MM.1S (cell line): ENCODE results near the gene ANTKMT.
"Not testable (repeated sequence)": the region's sequence is repeated elsewhere in the genome, so short reads cannot be mapped to it uniquely, and the experiment has no call there.

Experiments used
- DNase-seq: peaks from one replicate; pipeline ENCODE4 v3.0.0-alpha.2; 2015
- H2AFZ ChIP-seq: fragments of 300-600 bp; sonication (generic); 2 replicates; pipeline ENCODE4 v1.6.0; 2016; ENCODE audit warnings: antibody characterized with exemption, low read length
- H3F3A ChIP-seq: fragments of 300-600 bp; sonication (generic); 2 replicates; pipeline ENCODE4 v1.6.1; 2016; ENCODE audit warnings: mild to moderate bottlenecking, antibody characterized with exemption, low read length, moderate library complexity, mixed read lengths; ENCODE audit not compliant: insufficient read depth
- H3K27ac ChIP-seq: fragments of 300-600 bp; sonication (generic); 2 replicates; pipeline ENCODE4 v1.5.1; 2016; ENCODE audit warnings: mild to moderate bottlenecking, low read length
- H3K27me3 ChIP-seq: fragments of 300-600 bp; sonication (generic); replicated peaks from 2 replicates; pipeline ENCODE4 v1.6.0; 2016; ENCODE audit warnings: low read length; ENCODE audit not compliant: insufficient read depth
- H3K36me3 ChIP-seq: fragments of 300-600 bp; sonication (generic); replicated peaks from 2 replicates; pipeline ENCODE4 v1.6.1; 2016; ENCODE audit warnings: mild to moderate bottlenecking, low read length, mixed read lengths; ENCODE audit not compliant: insufficient read depth
- H3K4me1 ChIP-seq: fragments of 300-600 bp; sonication (generic); 2 replicates; pipeline ENCODE4 v1.6.1; 2016; ENCODE audit warnings: low read length, mixed read lengths
- H3K4me2 ChIP-seq: fragments of 300-600 bp; sonication (generic); 2 replicates; pipeline ENCODE4 v1.6.0; 2016; ENCODE audit warnings: low read depth, low read length
- H3K4me3 ChIP-seq: fragments of 300-600 bp; sonication (generic); 2 replicates; pipeline ENCODE4 v1.5.1; 2016; ENCODE audit warnings: low read length, mixed read lengths
- H3K79me2 ChIP-seq: fragments of 300-600 bp; sonication (generic); 2 replicates; pipeline ENCODE4 v1.6.1; 2016; ENCODE audit warnings: mixed run types, low read length, mixed read lengths
- H3K9ac ChIP-seq: fragments of 300-600 bp; sonication (generic); 2 replicates; pipeline ENCODE4 v1.6.1; 2016; ENCODE audit warnings: low read length, mixed read lengths
- H3K9me2 ChIP-seq: fragments of 300-600 bp; sonication (generic); replicated peaks from 2 replicates; pipeline ENCODE4 v1.6.1; 2016; ENCODE audit warnings: mild to moderate bottlenecking, low read length, mixed read lengths; ENCODE audit not compliant: insufficient read depth
- H3K9me3 ChIP-seq: fragments of 300-600 bp; sonication (generic); replicated peaks from 2 replicates; pipeline ENCODE4 v1.6.1; 2016; ENCODE audit warnings: mild to moderate bottlenecking, low read length, mixed read lengths; ENCODE audit not compliant: insufficient read depth
- H4K20me1 ChIP-seq: fragments of 300-600 bp; sonication (generic); 2 replicates; pipeline ENCODE4 v1.6.1; 2016; ENCODE audit warnings: mild to moderate bottlenecking, low read length, moderate library complexity, mixed read lengths; ENCODE audit not compliant: insufficient read depth
- CTCF ChIP-seq: fragments of 300-600 bp; sonication (generic); IDR thresholded peaks from 2 replicates; pipeline ENCODE4 v1.5.1; 2016; ENCODE audit warnings: antibody characterized with exemption, low read length, mixed read lengths
- EZH2 ChIP-seq: fragments of 300-600 bp; sonication (generic); optimal IDR thresholded peaks from 2 replicates; pipeline ENCODE3; 2017; ENCODE audit warnings: low read depth, mild to moderate bottlenecking, antibody characterized with exemption, low read length, mixed read lengths
- EZH2phosphoT487 ChIP-seq: fragments of 300-600 bp; sonication (generic); IDR thresholded peaks from 2 replicates; pipeline ENCODE4 v1.6.1; 2018; ENCODE audit warnings: antibody characterized with exemption, low read length

The ANTKMT gene

GRCh38 chr16:711548-712320 is 9.2 kb upstream of the ANTKMT start:
- TF ChIP-seq CTCF (peak; percentile 77), EZH2phosphoT487 (no peak)
- H3K27me3 ChIP-seq, result peaks cover 46% of the 10 kb centered on the region
- H4K20me1 ChIP-seq, result no peaks in the 10 kb centered on the region
- no peaks in the 10 kb centered on the region for H3K9me3 ChIP-seq
- peak; percentile 63 for DNase-seq
- no peak overlapping the region for H3K27ac ChIP-seq
- no peaks in the 10 kb centered on the region for H3K79me2 ChIP-seq
- H3K36me3 ChIP-seq, result no peaks in the 10 kb centered on the region
- no peak overlapping the region for H3K4me2 ChIP-seq
- no peak overlapping the region for H3K4me3 ChIP-seq
- no peaks in the 10 kb centered on the region for H3F3A ChIP-seq
- H3K9ac ChIP-seq, result no peak overlapping the region
- H2AFZ ChIP-seq, result no peak overlapping the region
- peaks cover 7% of the 10 kb centered on the region; the same call in 1 of the 2 replicates for H3K4me1 ChIP-seq
- no peaks in the 10 kb centered on the region for H3K9me2 ChIP-seq

- not testable (repeated sequence) for H3K9ac ChIP-seq, H3K4me1 ChIP-seq, H3K9me2 ChIP-seq, H3K4me2 ChIP-seq, H3F3A ChIP-seq, H3K9me3 ChIP-seq, H3K79me2 ChIP-seq, H3K4me3 ChIP-seq, H3K36me3 ChIP-seq, H2AFZ ChIP-seq, H3K27ac ChIP-seq, H4K20me1 ChIP-seq
- TF ChIP-seq CTCF, result peak; percentile 30
- DNase-seq, result peak; percentile 42
- H3K27me3 ChIP-seq, result peaks cover 51% of the 10 kb centered on the region
Measured at GRCh38 chr16:712740-713250, 8.2 kb upstream of the ANTKMT start.

- Histone ChIP-seq H4K20me1 (no peaks in the 10 kb centered on the region), H3K27ac (no peak overlapping the region), H3K27me3 (peaks cover 49% of the 10 kb centered on the region), H3K9me2 (no peaks in the 10 kb centered on the region), H3K79me2 (no peaks in the 10 kb centered on the region), H3K4me2 (no peak overlapping the region), H2AFZ (no peak overlapping the region), H3F3A (no peaks in the 10 kb centered on the region), H3K4me3 (no peak overlapping the region), H3K36me3 (no peaks in the 10 kb centered on the region), H3K9ac (no peak overlapping the region), H3K4me1 (peaks cover 7% of the 10 kb centered on the region; the same call in 1 of the 2 replicates), H3K9me3 (no peaks in the 10 kb centered on the region)
- DNase-seq, result no peak
- TF ChIP-seq EZH2phosphoT487, result no peak
- TF ChIP-seq CTCF, result no peak
- no peak for TF ChIP-seq EZH2
Measured at GRCh38 chr16:714079-714478, 6.9 kb upstream of the ANTKMT start.
